ENCODE results near the gene IL10RB.

The IL10RB gene

GRCh38 chr21:33301632-33302002 is 35.5 kb downstream of the IL10RB start:
- no peaks in the 10 kb centered on the region for H3K27me3 ChIP-seq (replicated peaks)
- no peak overlapping the region for H3K4me3 ChIP-seq (ENCODE audit: low read depth, low read length)
- H3K36me3 ChIP-seq (replicated peaks) = no peaks in the 10 kb centered on the region
- no peak overlapping the region for H3K27ac ChIP-seq
- in situ Hi-C loops (cut with HindIII; ENCODE audit: low pct_ligation_motif_present, low sequenced_read_pairs) = no loop called here
- TF ChIP-seq CTCF (IDR thresholded peaks at IDR 0.05; ENCODE audit: low read depth, low read length, missing control alignments) = no peak
- DNase-seq = no peak

GRCh38 chr21:33302055-33302454 is 35.9 kb downstream of the IL10RB start:
- H3K4me3 ChIP-seq (ENCODE audit: low read depth, low read length) = no peak overlapping the region
- no peak for TF ChIP-seq CTCF (IDR thresholded peaks at IDR 0.05; ENCODE audit: low read depth, low read length, missing control alignments)
- no peaks in the 10 kb centered on the region for H3K36me3 ChIP-seq (replicated peaks)
- H3K27ac ChIP-seq = no peak overlapping the region
- H3K27me3 ChIP-seq (replicated peaks) = no peaks in the 10 kb centered on the region
- in situ Hi-C loops (cut with HindIII; ENCODE audit: low pct_ligation_motif_present, low sequenced_read_pairs) = no loop called here
- no peak for DNase-seq

- DNase-seq = no peak
- Histone ChIP-seq H3K27ac (no peak overlapping the region), H3K36me3 (replicated peaks) (no peaks in the 10 kb centered on the region), H3K4me3 (ENCODE audit: low read depth, low read length) (no peak overlapping the region), H3K27me3 (replicated peaks) (no peaks in the 10 kb centered on the region)
- TF ChIP-seq CTCF (IDR thresholded peaks at IDR 0.05; ENCODE audit: low read depth, low read length, missing control alignments) = peak; percentile 20
- in situ Hi-C loops (cut with HindIII; ENCODE audit: low pct_ligation_motif_present, low sequenced_read_pairs) = no loop called here
These were observed 36.6 kb downstream of the IL10RB start for GRCh38 chr21:33302796-33303195.

- in situ Hi-C loops (cut with HindIII; ENCODE audit: low pct_ligation_motif_present, low sequenced_read_pairs) = no loop called here
- no peaks in the 10 kb centered on the region for H3K36me3 ChIP-seq (replicated peaks)
- H3K27me3 ChIP-seq (replicated peaks) = no peaks in the 10 kb centered on the region
- DNase-seq = no peak
- H3K4me3 ChIP-seq (ENCODE audit: low read depth, low read length) = no peak overlapping the region
- H3K27ac ChIP-seq = no peak overlapping the region
- TF ChIP-seq CTCF (IDR thresholded peaks at IDR 0.05; ENCODE audit: low read depth, low read length, missing control alignments) = no peak
These were observed 39.1 kb downstream of the IL10RB start for GRCh38 chr21:33305344-33305671.

- in situ Hi-C loops (cut with HindIII; ENCODE audit: low pct_ligation_motif_present, low sequenced_read_pairs) = no loop called here
- Histone ChIP-seq H3K4me3 (ENCODE audit: low read depth, low read length) (no peak overlapping the region), H3K27me3 (replicated peaks) (no peaks in the 10 kb centered on the region)
These were observed 39.8 kb downstream of the IL10RB start for GRCh38 chr21:33305938-33306337.

More at GRCh38 chr21:33305938-33306337, 39.8 kb downstream of the IL10RB start:
- TF ChIP-seq CTCF (IDR thresholded peaks at IDR 0.05; ENCODE audit: low read depth, low read length, missing control alignments) = no peak
- no peak overlapping the region for H3K27ac ChIP-seq
- H3K36me3 ChIP-seq (replicated peaks) = no peaks in the 10 kb centered on the region
- DNase-seq = no peak

All from brain microvascular endothelial cell (primary cell).